Activated CD4-positive, alpha-beta T cell treated with anti-CD3 and anti-CD28 coated beads, Interleukin-2, amount 50 U/mL, for 48 hours (primary cell): ENCODE results near the gene MAG.

Experiments
- DNase-seq, 2 experiments: peaks; one replicate each; pipeline ENCODE4 v3.0.0-alpha.2; 2020

The MAG gene

GRCh38 chr19:35321291-35321690 lies 29.3 kb downstream of the MAG start:
- DNase-seq, result no peak

GRCh38 chr19:35322014-35322413 lies 30.1 kb downstream of the MAG start:
- DNase-seq, result no peak

- no peak for DNase-seq
Measured at GRCh38 chr19:35327642-35328041, 35.7 kb downstream of the MAG start.

GRCh38 chr19:35328851-35329285 lies 36.9 kb downstream of the MAG start, which contains the start of gene CD22:
TSS of gene CD22 (plus strand) at chr19:35329187. CDS start at chr19:35332041, 2,854 bp downstream.
- no peak for DNase-seq

GRCh38 chr19:35329323-35329722 lies 37.4 kb downstream of the MAG start:
- DNase-seq, result no peak

GRCh38 chr19:35330475-35330874 lies 38.5 kb downstream of the MAG start:
- no peak for DNase-seq

GRCh38 chr19:35331551-35332214 lies 39.7 kb downstream of the MAG start:
- no peak for DNase-seq

GRCh38 chr19:35332817-35333216 lies 40.9 kb downstream of the MAG start:
- peak; percentile 42 to 55 for DNase-seq

- DNase-seq, result no peak
Measured at GRCh38 chr19:35334144-35334753, 42.3 kb downstream of the MAG start.

- no peak for DNase-seq
Measured at GRCh38 chr19:35336166-35336955, 44.4 kb downstream of the MAG start.

GRCh38 chr19:35337097-35337983 lies 45.4 kb downstream of the MAG start:
- no peak for DNase-seq

GRCh38 chr19:35337984-35338296 lies 46.0 kb downstream of the MAG start:
- no peak for DNase-seq

GRCh38 chr19:35340431-35340830 lies 48.5 kb downstream of the MAG start:
- no peak for DNase-seq

GRCh38 chr19:35341006-35341405 lies 49.0 kb downstream of the MAG start:
- no peak for DNase-seq

- no peak for DNase-seq
Measured at GRCh38 chr19:35341565-35342225, 49.7 kb downstream of the MAG start.

GRCh38 chr19:35342430-35342829 lies 50.5 kb downstream of the MAG start:
- no peak for DNase-seq

GRCh38 chr19:35344511-35345031 lies 52.6 kb downstream of the MAG start:
- DNase-seq, result no peak

- no peak for DNase-seq
Measured at GRCh38 chr19:35345671-35346111, 53.7 kb downstream of the MAG start.

GRCh38 chr19:35346193-35347052 lies 54.5 kb downstream of the MAG start:
- DNase-seq, result peak; percentile 71 to 78

- DNase-seq, result peak; percentile 56 to 69
Measured at GRCh38 chr19:35347171-35347929, 55.4 kb downstream of the MAG start, which contains the start of gene FFAR1. TSS of gene FFAR1 (plus strand) at chr19:35347902. CDS start at chr19:35351552, 3,650 bp downstream.
